K562 (cell line): Measurements from ENCODE around the gene TMEM126A. TPM values are rescaled to one million over a fixed set of nuclear protein-coding genes. Genes with fewer than 3 reads are reported as not detected.

Experiments
- CHD7 ChIP-seq: fragments of 200-600 bp; sonication (generic); IDR thresholded peaks from one replicate; pipeline ENCODE4 v1.6.1; 2012; ENCODE audit warnings: mild to moderate bottlenecking, low read depth, low read length, inconsistent platforms
- ESRRB ChIP-seq: fragments of 250-450 bp; sonication (Bioruptor Pico); IDR thresholded peaks from 2 replicates; pipeline ENCODE4 v1.5.0; 2020; ENCODE audit warnings: mild to moderate bottlenecking, moderate library complexity, borderline replicate concordance
- NR2C2 ChIP-seq, 2 experiments: fragments of 200-800 bp in 1 of 2; sonication (Bioruptor generic) in 1 of 2; sonication (generic) in 1 of 2; formaldehyde crosslinking in 1 of 2; IDR thresholded peaks; 2 replicates each; pipeline versions ENCODE4 v1.6.1 to v1.8.0; 2016 to 2022; ENCODE audit warnings: mild to moderate bottlenecking in 1 of 2, missing compliant biosample characterization in 1 of 2, missing genetic modification characterization in 1 of 2, missing genetic modification reagents in 1 of 2
- PHF8 ChIP-seq: fragments of 200-600 bp; sonication (generic); IDR thresholded peaks from 2 replicates; pipeline ENCODE4 v1.6.1; 2012; ENCODE audit warnings: mixed run types, mild to moderate bottlenecking, inconsistent platforms, low read length, moderate library complexity, borderline replicate concordance
- TRIM24 ChIP-seq, 2 experiments: fragments of 450-650 bp; IDR thresholded peaks; 2 replicates each; pipeline ENCODE4 v1.6.1; 2016
- U2AF1 ChIP-seq: fragments of 200-400 bp; formaldehyde crosslinking; optimal IDR thresholded peaks from 2 replicates; pipeline ENCODE3; 2017; ENCODE audit warnings: mild to moderate bottlenecking, low read depth, low read length, moderate library complexity
- ZNF134 ChIP-seq: fragments of 250-450 bp; sonication (Bioruptor Pico); conservative IDR thresholded peaks from 2 replicates; pipeline ENCODE4 v1.4.0; 2020
- ZNF232 ChIP-seq: sonication (generic); formaldehyde crosslinking; IDR thresholded peaks from 2 replicates; pipeline ENCODE4 v1.8.0; 2022; ENCODE audit warnings: mild to moderate bottlenecking, missing genetic modification reagents
- ZNF398 ChIP-seq: fragments of 250-450 bp; sonication (Bioruptor Pico); IDR thresholded peaks from 2 replicates; pipeline ENCODE4 v1.8.0; 2021; ENCODE audit warnings: moderate library complexity, mild to moderate bottlenecking, inconsistent platforms
- polyA plus RNA-seq, 8 experiments: library from polyadenylated mRNA; depleted of rRNA in 4 of 8; stranded (reverse) in 5 of 8; unstranded in 3 of 8; fragments of >200 nt; fragmentation: Nextera tagmentation in 2 of 8; fragmentation: Illumina TruSeq in 1 of 8; extraction: Ambion mirVana in 2 of 8; extraction: Trizol in 1 of 8; gene quantifications; 2 replicates each; pipeline versions ENCODE4 v1.2.1 to v1.2.3, GENCODE V29; 2011 to 2014; ENCODE audit warnings: inconsistent platforms in 1 of 8, missing spikeins in 1 of 8
- total RNA-seq, 7 experiments: library from RNA; depleted of rRNA in 6 of 7; stranded (reverse); fragments of >200 nt in 6 of 7; fragmentation: Illumina TruSeq in 2 of 7; extraction: Trizol in 2 of 7; gene quantifications; 2 replicates each; pipeline versions ENCODE4 v1.2.1 to v1.2.3, GENCODE V29; 2011 to 2021; ENCODE audit warnings: low replicate concordance in 1 of 7

Gene TMEM126A
- total and polyA plus RNA-seq, 9 of the 15 experiments (the other 6 are each of a cell fraction or from before 2014, with no cell fraction given): 19.3 to 154 (median 56.3) TPM

DNA sequence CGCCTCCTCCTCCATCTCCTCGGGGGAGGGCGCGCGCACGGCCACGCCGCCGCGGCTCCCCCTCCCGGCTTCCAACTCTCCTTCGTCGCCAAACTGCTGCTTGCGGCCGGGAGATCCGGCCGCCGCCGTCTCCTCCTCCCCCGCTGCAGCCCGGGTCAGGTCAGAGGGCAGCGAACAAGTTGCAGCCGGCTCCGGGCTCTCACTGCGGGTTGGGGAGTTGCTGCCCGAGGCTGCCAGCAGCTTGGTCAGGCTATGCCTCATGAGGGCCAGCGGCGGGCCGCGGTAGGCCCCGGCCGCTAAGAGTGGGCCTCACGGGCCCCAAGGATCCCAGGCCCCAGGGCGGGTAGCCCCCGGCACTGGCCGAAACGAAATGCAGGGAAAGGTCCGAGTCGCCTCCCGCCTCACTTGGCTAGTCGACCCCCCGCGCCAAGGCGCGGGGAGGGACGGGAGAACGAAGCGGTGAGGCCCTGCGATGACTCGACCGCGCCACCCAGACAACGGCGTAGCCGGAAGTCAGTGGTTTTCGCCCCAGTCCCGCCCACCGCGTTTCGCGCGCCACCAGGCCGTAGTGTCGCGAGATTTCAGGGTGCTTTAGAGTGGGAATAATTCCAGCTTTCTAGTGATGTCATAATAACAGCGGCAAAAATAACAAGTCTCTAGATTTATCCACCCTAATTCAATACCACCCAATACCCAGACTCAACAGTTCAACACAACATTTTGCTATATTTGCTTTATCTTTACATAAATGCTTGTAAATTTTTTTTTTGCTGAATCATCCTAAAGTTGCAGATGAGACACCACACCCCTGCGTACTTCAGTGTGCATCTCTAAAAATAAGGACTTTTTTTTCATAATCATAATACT lies 17.1 kb downstream of the TMEM126A start, which contains the start of gene CREBZF (continued):
- no peak for TF ChIP-seq CHD7
- no peak for TF ChIP-seq ZNF232 (CRISPR knock-in tag)
- peak; percentile 100 for TF ChIP-seq PHF8
- TF ChIP-seq U2AF1: peak; percentile 45
- TF ChIP-seq TRIM24 (IDR thresholded peaks at IDR 0.05): 0 out of 4 replicates have a peak, but pooled peaks of 1 of the 2 experiments have one; percentile 31
- no peak for TF ChIP-seq ESRRB (CRISPR knock-in tag)
- no peak for TF ChIP-seq NR2C2 (CRISPR knock-in tag; IDR thresholded peaks at IDR 0.05)
- TF ChIP-seq NR2C2 (tag; IDR thresholded peaks at IDR 0.05): peak; percentile 94
- no peak for TF ChIP-seq ZNF398 (CRISPR knock-in tag)
- TF ChIP-seq ZNF134 (CRISPR knock-in tag): no peak
